ENCODE results near the gene MTIF3.

DNA sequence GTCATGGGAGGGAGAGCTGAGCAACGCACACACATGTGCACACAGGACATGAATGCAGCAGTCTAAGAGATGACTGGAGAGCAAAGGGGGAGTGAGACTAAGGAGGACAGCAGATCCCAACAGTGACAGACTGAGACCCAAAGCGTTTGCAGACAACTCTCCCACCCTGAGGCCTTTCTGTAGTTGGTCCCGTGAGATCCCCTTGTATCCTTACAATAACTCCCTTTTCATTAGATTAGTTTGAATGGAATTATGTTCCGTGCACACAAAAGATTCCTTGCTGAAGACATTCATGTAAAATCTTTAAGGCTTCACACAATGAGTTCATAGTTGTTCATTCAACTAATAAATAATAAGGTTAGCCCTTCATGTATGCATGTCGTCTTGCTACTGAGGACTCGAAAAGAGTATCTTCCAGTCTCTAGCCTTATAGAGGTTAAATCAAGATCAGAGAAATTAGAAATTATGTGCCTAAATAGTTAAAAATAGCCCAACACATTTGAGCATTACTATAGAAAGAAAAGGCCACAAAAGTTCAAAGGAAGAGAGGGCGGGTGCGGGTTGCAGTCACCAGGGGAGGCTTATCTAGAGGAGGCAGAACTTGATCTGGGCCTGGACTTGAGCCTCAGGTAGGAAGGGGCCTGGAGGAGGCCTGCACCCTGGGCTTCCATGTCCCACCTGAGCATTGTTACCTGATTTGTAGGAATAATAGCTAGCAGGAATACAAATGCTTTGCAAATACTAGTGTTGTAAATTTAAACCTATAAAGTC, 29.1 kb downstream of the MTIF3 start:
- TF ChIP-seq, protein P1, sequence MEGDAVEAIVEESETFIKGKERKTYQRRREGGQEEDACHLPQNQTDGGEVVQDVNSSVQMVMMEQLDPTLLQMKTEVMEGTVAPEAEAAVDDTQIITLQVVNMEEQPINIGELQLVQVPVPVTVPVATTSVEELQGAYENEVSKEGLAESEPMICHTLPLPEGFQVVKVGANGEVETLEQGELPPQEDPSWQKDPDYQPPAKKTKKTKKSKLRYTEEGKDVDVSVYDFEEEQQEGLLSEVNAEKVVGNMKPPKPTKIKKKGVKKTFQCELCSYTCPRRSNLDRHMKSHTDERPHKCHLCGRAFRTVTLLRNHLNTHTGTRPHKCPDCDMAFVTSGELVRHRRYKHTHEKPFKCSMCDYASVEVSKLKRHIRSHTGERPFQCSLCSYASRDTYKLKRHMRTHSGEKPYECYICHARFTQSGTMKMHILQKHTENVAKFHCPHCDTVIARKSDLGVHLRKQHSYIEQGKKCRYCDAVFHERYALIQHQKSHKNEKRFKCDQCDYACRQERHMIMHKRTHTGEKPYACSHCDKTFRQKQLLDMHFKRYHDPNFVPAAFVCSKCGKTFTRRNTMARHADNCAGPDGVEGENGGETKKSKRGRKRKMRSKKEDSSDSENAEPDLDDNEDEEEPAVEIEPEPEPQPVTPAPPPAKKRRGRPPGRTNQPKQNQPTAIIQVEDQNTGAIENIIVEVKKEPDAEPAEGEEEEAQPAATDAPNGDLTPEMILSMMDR (IDR thresholded peaks at IDR 0.05) = no peak
- no peak for TF ChIP-seq POLR2A (IDR thresholded peaks at IDR 0.05)

All from adrenal gland (tissue), 5 donors.